H1 (cell line): ENCODE data around the gene COL26A1.

Experiments
- ATF3 ChIP-seq: IDR thresholded peaks from 2 replicates; pipeline ENCODE4 v1.6.1; 2011; ENCODE audit warnings: low read depth, mild to moderate bottlenecking, low read length; ENCODE audit not compliant: insufficient read depth
- BCL11A ChIP-seq, 2 experiments: IDR thresholded peaks; one replicate each; pipeline ENCODE4 v1.6.1; 2011; ENCODE audit warnings: low read depth in 2 of 2, low read length in 2 of 2, mild to moderate bottlenecking in 2 of 2
- BRCA1 ChIP-seq: IDR thresholded peaks from 2 replicates; pipeline ENCODE4 v1.6.1; 2012; ENCODE audit warnings: low read depth, low read length, improper control_type of control experiment
- CHD1 ChIP-seq: IDR thresholded peaks from 2 replicates; pipeline ENCODE4 v1.6.1; 2012; ENCODE audit warnings: low read depth, low read length, improper control_type of control experiment
- CTCF ChIP-seq, 3 experiments: IDR thresholded peaks; 1 replicate in 2 of 3; 2 replicates in 1 of 3; pipeline versions ENCODE4 v1.5.1 to v1.6.1; 2011; ENCODE audit warnings: low read length in 3 of 3, mild to moderate bottlenecking in 3 of 3, inconsistent platforms in 2 of 3, low read depth in 1 of 3, moderate library complexity in 1 of 3; ENCODE audit not compliant: insufficient read depth in 1 of 3; ENCODE audit errors: control extremely low read depth in 1 of 3
- E2F6 ChIP-seq: IDR thresholded peaks from 2 replicates; pipeline ENCODE4 v1.6.1; 2012; ENCODE audit warnings: inconsistent platforms
- GTF2F1 ChIP-seq: IDR thresholded peaks from 2 replicates; pipeline ENCODE4 v1.6.1; 2012; ENCODE audit warnings: low read depth, low read length, improper control_type of control experiment, borderline replicate concordance
- MAX ChIP-seq: IDR thresholded peaks from 2 replicates; pipeline ENCODE4 v1.6.1; 2012; ENCODE audit warnings: inconsistent platforms
- POLR2A ChIP-seq, 2 experiments: IDR thresholded peaks; 1 replicate in 1 of 2; 2 replicates in 1 of 2; pipeline ENCODE4 v1.6.1; 2011; ENCODE audit warnings: low read depth in 2 of 2, low read length in 2 of 2, mild to moderate bottlenecking in 2 of 2; ENCODE audit errors: control extremely low read depth in 1 of 2
- POLR2AphosphoS5 ChIP-seq: IDR thresholded peaks from 2 replicates; pipeline ENCODE4 v1.6.1; 2011; ENCODE audit warnings: low read depth, low read length
- SP1 ChIP-seq: IDR thresholded peaks from 2 replicates; pipeline ENCODE4 v1.6.1; 2011; ENCODE audit warnings: low read depth, low read length
- TCF12 ChIP-seq: IDR thresholded peaks from 2 replicates; pipeline ENCODE4 v1.6.1; 2011; ENCODE audit warnings: low read depth, mild to moderate bottlenecking, low read length
- TEAD4 ChIP-seq: IDR thresholded peaks from 2 replicates; pipeline ENCODE4 v1.6.1; 2012; ENCODE audit warnings: low read depth, low read length, inconsistent platforms, mixed read lengths

GRCh38 chr7:101386558-101387231 is 24.0 kb downstream of the COL26A1 start:
- TF ChIP-seq ATF3 (no peak), SP1 (no peak), BRCA1 (no peak), CTCF (IDR thresholded peaks at IDR 0.05; ENCODE audit: control extremely low read depth in 1 of 3, insufficient read depth in 1 of 3, low read depth in 1 of 3, low read length in 3 of 3) (no peak), POLR2A (IDR thresholded peaks at IDR 0.05; ENCODE audit: control extremely low read depth in 1 of 2, low read depth in 2 of 2, low read length in 2 of 2) (no peak), CHD1 (no peak), BCL11A (IDR thresholded peaks at IDR 0.05; ENCODE audit: low read depth in 2 of 2, low read length in 2 of 2) (no peak), MAX (no peak), TEAD4 (no peak), GTF2F1 (no peak), POLR2AphosphoS5 (no peak), E2F6 (no peak), TCF12 (no peak)
